HUES6 (cell line): ENCODE data around the gene SQSTM1.
"Not testable (repeated sequence)": the region's sequence is repeated elsewhere in the genome, so short reads cannot be mapped to it uniquely, and the experiment has no call there.

Experiments
- H3K27ac ChIP-seq: 2 replicates; pipeline ENCODE4 v1.7.0; 2013; ENCODE audit warnings: low read depth, mild to moderate bottlenecking, low read length, inconsistent platforms
- H3K27me3 ChIP-seq: 2 replicates; pipeline ENCODE4 v1.6.1; 2013; ENCODE audit warnings: low read length; ENCODE audit not compliant: control insufficient read depth, insufficient read depth
- H3K36me3 ChIP-seq: 2 replicates; pipeline ENCODE4 v1.6.1; 2013; ENCODE audit warnings: low read length; ENCODE audit not compliant: control insufficient read depth, insufficient read depth
- H3K4me1 ChIP-seq: 2 replicates; pipeline ENCODE4 v1.6.1; 2013; ENCODE audit warnings: low read length; ENCODE audit not compliant: control insufficient read depth, insufficient read depth
- H3K4me3 ChIP-seq: 2 replicates; pipeline ENCODE4 v1.5.1; 2013; ENCODE audit warnings: low read depth, low read length
- H3K9ac ChIP-seq: one replicate; pipeline ENCODE4 v1.6.1; 2013; ENCODE audit warnings: mild to moderate bottlenecking, low read length
- H3K9me3 ChIP-seq: 2 replicates; pipeline ENCODE4 v1.6.1; 2013; ENCODE audit warnings: low read depth, low read length; ENCODE audit not compliant: control insufficient read depth, insufficient read depth

SQSTM1 gene

DNA sequence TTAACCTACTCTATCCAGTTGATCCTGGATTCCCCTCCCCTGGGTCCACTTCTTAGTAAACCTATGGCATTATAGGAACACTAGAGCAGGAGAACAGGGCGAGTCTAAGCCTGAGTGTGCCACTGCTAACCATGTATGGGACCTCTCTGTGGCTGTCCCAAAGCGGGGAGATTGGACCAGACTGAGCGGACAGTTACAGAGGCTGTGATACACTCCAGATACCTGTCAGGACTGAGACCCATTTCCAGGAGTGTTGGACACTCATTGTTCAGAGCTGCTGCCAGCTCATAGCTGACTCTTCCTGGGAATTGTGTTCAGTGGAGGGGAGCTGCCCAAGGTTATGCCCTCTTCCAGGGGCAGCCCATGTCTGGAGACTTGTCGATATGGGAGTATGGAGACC lies 38.9 kb upstream of the SQSTM1 start:
- Histone ChIP-seq H3K36me3 (peaks cover 29% of the 10 kb centered on the region), H3K9ac (no peak overlapping the region), H3K27ac (no peak overlapping the region), H3K4me1 (no peaks in the 10 kb centered on the region), H3K27me3 (no peaks in the 10 kb centered on the region), H3K4me3 (no peak overlapping the region), H3K9me3 (no peaks in the 10 kb centered on the region)

DNA sequence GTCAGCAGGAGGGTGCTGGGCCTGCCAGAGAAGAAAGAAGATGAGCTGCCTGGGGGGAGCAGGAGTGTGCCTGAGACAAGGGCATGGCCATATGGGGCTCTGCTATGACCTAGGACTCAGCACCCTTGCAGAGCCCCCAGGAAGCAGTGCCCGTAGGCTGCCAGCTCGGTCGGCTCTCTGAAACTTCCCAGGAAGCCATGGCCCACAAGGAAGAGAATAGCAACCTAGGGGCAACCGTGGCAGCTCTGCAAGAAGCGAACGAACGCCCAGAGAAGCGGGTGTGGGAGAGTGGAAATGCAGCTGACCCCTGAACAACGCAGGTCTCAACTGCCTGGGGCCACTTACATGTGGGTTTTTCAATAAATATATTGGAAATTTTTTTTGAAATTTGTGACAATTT lies 37.6 kb upstream of the SQSTM1 start:
- Histone ChIP-seq H3K27me3 (no peaks in the 10 kb centered on the region), H3K36me3 (peaks cover 19% of the 10 kb centered on the region), H3K4me1 (no peaks in the 10 kb centered on the region), H3K9me3 (peaks cover under 1% of the 10 kb centered on the region; the same call in 1 of the 2 replicates), H3K4me3 (no peak overlapping the region), H3K27ac (no peak overlapping the region), H3K9ac (no peak overlapping the region)

DNA sequence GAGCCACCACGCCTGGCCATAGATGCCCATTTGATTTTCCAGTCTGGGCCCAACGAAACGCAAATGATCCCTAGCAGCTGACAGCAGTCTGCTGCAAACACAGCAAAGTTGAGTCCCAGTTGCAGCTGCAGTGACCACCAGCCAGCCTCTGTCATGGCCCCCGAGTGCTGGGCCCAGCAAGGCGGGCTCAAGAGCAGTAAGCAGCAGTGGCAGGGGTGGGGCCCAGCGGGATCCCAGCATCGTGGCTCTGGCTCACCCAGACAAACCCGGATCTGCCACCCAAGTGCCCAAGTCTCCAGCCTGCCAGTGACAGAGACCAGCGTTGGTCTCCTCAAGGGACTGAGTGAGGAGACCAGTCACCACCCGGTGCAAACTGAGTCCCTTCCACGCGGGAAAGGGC lies 33.8 kb upstream of the SQSTM1 start:
- Histone ChIP-seq H3K9ac (no peak overlapping the region), H3K27me3 (no peaks in the 10 kb centered on the region), H3K4me3 (no peak overlapping the region), H3K9me3 (peaks cover 3% of the 10 kb centered on the region; the same call in 1 of the 2 replicates), H3K27ac (no peak overlapping the region), H3K36me3 (peaks cover 2% of the 10 kb centered on the region; the same call in 1 of the 2 replicates), H3K4me1 (no peaks in the 10 kb centered on the region)

DNA sequence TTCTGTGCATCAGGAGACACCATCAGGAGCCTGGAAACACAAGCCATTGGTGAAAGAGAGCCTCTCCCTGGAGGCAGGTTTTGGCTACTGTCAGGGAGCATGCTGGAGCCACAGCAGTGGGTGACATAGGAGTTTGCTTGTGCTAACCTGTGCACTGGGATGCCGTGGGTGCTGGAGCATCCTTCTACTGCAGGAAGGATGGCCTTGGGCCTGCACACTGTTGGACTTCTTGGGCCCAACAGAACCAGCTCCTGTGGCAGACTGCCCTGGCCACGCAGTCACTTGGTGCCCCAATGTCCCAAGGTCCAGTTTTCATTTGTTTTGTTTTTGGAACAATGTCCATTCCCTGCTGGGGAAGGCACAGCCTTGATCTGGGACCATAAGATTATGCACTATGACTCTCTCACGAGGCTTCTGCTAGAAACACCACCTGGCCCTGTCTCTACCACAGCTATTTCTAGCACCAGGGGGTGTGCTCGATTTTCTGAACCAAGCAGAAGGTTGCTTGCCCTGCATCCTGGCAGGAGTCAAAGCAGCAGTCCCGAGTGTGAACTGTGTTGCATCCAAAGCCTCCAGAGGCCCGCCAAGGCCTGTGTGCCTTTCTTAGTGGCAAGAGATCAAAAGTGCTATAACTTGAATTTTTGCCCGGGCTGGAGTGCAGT lies 32.4 kb upstream of the SQSTM1 start:
- Histone ChIP-seq H3K27me3 (no peaks in the 10 kb centered on the region), H3K4me1 (peaks cover 4% of the 10 kb centered on the region; the same call in 1 of the 2 replicates)

DNA sequence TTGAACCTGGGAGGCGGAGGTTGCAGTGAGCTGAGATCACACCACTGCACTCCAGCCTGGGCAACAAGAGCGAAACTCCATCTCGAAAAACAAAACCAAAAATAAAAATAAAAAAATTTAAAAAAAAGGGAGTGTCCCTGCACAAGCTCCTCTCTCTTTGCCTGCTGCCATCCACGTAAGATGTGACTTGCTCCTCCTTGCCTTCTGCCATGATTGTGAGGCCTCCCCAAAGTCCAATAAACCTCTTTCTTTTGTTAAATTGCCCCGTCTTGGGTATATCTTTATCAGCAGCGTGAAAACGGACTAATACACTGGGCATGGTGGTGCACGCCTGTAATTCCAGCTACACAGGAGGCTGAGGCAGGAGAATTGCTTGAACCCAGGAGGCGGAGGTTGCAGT lies 31.4 kb upstream of the SQSTM1 start:
- H3K27ac ChIP-seq, H3K27me3 ChIP-seq, H3K36me3 ChIP-seq, H3K9ac ChIP-seq, H3K9me3 ChIP-seq, H3K4me3 ChIP-seq: not testable (repeated sequence)
- peaks cover 10% of the 10 kb centered on the region for H3K4me1 ChIP-seq

More for the DNA sequence above, 32.4 kb upstream of the SQSTM1 start:
- Histone ChIP-seq H3K9ac (no peak overlapping the region), H3K9me3 (peaks cover 3% of the 10 kb centered on the region; the same call in 1 of the 2 replicates), H3K4me3 (no peak overlapping the region), H3K27ac (no peak overlapping the region), H3K36me3 (peaks cover 2% of the 10 kb centered on the region; the same call in 1 of the 2 replicates)

DNA sequence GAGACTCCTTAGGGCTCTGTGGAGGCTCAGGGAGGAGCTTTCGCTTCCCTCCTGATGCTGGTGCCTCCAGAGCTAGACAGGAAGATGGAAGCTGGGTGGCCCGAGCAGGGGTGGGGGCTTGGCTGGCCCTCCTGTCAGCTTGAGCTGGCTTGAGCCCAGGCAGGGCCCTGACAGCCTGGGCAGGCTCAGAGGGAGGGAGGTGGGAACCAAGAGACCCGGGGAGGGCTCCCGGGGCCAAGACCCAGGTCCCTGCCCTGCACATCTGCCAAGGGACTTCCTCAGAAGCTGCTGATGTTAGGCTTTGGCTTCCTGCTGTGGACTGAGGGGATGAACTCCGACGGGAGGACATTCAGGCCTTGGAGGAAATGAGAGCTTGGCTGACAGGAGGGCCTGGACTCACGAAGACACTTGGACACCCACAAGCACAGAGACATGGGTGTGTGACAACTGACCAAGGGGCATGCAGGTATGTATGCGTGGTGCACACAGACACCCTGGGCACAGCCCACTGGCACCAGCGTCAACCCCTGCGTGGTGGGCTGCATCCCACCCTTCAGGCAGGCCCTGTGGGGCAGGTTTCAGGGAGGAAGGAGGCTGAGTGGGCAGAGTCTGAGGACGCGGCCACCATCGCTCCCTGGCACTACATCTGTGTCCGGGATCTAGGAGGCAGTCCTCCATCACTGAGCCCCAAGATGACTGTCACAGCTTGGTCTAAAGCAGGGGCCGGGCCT lies 28.7 kb upstream of the SQSTM1 start:
- Histone ChIP-seq H3K9me3 (peaks cover 3% of the 10 kb centered on the region; the same call in 1 of the 2 replicates), H3K4me1 (peaks cover 17% of the 10 kb centered on the region), H3K9ac (no peak overlapping the region), H3K27ac (no peak overlapping the region), H3K4me3 (no peak overlapping the region), H3K27me3 (no peaks in the 10 kb centered on the region), H3K36me3 (peaks cover 4% of the 10 kb centered on the region)

DNA sequence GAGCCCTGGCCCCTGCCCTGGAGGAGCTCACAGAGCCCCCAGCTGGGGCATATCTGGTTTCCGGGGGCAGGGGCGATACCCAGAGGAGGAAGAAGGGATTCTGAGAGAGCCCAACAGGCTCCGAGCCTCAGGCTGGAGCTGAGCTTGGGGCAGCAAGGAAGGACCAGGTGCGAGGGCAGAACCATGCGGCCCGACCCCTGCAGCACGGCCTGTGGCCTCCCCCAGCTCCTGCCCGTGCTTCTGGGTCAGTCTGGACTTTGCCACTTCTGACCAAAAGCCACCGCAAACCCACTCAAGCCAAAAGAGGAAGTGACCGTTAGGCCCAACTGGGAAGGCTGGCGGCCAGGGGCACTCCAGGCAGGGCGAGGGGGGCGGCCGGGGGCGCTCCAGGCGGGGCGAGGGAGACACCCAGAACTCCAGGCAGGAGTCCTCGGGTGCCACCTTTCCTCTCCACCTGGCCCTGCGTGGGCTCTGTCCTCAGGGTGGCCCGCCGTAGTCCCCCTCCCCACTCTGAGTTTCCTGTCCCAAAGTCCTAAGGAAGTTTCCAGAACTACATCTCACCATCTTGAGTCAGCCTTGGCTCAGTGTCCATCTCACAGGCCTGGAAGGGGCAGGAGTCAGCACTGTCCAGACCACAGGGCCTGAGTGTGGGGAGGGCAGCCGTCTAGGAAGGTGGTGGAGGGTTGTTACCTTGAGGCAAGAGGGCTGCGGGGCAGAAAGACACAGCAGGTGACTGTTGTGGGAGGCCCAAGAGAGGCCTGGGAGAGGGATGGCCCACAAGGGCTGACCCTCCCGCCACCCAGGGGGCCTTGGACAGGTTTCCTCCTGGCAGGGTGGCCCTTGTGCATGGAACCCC lies 27.9 kb upstream of the SQSTM1 start:
- Histone ChIP-seq H3K9ac (no peak overlapping the region), H3K27me3 (no peaks in the 10 kb centered on the region), H3K4me1 (peaks cover 17% of the 10 kb centered on the region), H3K9me3 (peaks cover 3% of the 10 kb centered on the region; the same call in 1 of the 2 replicates), H3K4me3 (no peak overlapping the region), H3K36me3 (peaks cover 10% of the 10 kb centered on the region), H3K27ac (no peak overlapping the region)

DNA sequence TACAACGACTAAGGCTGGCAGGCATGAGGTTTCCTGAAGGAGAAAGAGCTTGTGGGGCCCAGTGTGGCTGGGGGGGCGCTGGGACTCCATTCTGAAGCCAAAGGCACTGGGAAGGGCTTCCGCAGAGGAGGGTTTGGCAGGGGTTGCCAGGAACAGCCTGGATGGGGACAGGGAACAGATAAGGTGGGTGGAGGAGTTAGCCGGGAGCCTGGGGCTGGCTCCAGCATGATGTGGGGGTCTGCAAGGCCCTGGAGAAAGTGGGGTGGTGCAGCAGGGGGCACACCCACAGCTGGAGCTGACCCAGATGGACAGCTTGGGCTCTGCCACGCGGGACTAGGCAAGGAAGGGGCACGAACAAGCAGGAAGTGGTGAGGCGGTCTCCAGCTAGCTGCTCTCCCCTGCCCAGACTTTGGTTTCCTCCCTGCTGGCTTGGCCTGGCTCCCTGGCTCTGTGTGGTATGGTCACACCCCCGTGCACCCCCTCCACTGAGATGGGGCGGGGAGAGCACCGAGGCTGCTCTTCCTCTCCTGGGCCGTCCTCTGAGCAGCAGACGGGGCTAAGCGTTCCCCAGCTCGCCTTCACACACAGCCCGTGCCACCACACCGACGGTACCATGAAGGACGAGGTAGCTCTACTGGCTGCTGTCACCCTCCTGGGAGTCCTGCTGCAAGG lies 27.1 kb upstream of the SQSTM1 start, which contains the start of gene LTC4S:
TSS of gene LTC4S (plus strand) at position 519 of the 672 bp plus-strand sequence. CDS start at position 614, 95 bp downstream.
- H3K9ac ChIP-seq, result no peak within 1 kb of the TSS
- H3K4me1 ChIP-seq, result peaks cover 17% of the 10 kb centered on the region
- peaks cover 15% of the 10 kb centered on the region for H3K36me3 ChIP-seq
- H3K4me3 ChIP-seq, result peak within 1 kb of the TSS; percentile 93; the same call in 1 of the 2 replicates
- no peak within 1 kb of the TSS for H3K27ac ChIP-seq
- no peaks in the 10 kb centered on the region for H3K27me3 ChIP-seq
- no peaks in the 10 kb centered on the region for H3K9me3 ChIP-seq

DNA sequence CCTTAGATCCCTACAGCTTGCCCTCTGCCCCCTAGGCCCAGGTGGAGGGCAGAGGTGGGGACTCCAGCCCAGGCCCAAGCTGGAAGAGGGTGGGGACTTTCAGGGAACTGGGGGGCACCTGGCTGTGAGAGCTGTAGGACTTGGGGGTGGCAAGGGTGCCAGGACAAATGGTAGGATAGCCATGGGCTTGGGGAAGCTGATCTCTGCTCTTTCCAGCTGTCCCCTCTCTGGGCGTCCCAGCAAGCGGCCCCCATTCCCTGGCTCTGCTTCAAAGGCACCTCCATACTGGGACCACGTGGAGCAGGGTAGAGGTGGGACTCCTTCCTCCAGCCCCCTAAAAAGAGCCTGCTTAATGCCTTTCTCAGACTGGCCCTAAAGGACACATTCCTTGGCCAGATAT lies 26.5 kb upstream of the SQSTM1 start:
- Histone ChIP-seq H3K27me3 (no peaks in the 10 kb centered on the region), H3K4me3 (no peak overlapping the region), H3K36me3 (peaks cover 21% of the 10 kb centered on the region), H3K9ac (no peak overlapping the region), H3K9me3 (no peaks in the 10 kb centered on the region), H3K4me1 (peaks cover 17% of the 10 kb centered on the region), H3K27ac (no peak overlapping the region)

DNA sequence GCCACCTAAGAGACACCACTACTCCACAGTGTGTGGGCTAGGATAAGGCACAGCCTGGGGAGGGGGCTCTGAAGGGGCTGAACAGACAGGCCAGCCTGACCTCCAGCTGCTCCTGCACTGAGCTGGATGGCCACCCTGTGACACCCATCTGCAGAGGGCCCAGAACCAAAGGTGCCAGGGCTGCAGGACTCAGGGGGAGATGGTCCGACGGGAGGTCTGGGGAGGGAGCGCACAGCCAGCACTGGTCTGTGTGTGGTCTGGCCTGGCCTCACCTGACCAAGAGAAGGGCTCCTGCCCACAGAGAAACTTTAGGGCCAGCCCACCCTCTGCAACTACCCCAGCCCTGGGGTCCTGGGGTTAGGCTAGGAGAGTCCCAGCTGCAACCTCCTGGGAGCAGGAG lies 26.1 kb upstream of the SQSTM1 start:
- Histone ChIP-seq H3K9me3 (no peaks in the 10 kb centered on the region), H3K27ac (no peak overlapping the region), H3K9ac (no peak overlapping the region), H3K4me3 (peak overlapping the region; percentile 93; the same call in 1 of the 2 replicates), H3K36me3 (peaks cover 25% of the 10 kb centered on the region), H3K4me1 (peaks cover 17% of the 10 kb centered on the region), H3K27me3 (no peaks in the 10 kb centered on the region)
